Activated T-cell treated with anti-CD3 and anti-CD28 coated beads, Interleukin-2, amount 50 U/mL, for 48 hours (primary cell): Measurements from ENCODE around the gene TSPAN3.

Experiments used
- DNase-seq, 2 experiments: peaks; one replicate each; pipeline ENCODE4 v3.0.0-alpha.2; 2020

The TSPAN3 gene

DNA sequence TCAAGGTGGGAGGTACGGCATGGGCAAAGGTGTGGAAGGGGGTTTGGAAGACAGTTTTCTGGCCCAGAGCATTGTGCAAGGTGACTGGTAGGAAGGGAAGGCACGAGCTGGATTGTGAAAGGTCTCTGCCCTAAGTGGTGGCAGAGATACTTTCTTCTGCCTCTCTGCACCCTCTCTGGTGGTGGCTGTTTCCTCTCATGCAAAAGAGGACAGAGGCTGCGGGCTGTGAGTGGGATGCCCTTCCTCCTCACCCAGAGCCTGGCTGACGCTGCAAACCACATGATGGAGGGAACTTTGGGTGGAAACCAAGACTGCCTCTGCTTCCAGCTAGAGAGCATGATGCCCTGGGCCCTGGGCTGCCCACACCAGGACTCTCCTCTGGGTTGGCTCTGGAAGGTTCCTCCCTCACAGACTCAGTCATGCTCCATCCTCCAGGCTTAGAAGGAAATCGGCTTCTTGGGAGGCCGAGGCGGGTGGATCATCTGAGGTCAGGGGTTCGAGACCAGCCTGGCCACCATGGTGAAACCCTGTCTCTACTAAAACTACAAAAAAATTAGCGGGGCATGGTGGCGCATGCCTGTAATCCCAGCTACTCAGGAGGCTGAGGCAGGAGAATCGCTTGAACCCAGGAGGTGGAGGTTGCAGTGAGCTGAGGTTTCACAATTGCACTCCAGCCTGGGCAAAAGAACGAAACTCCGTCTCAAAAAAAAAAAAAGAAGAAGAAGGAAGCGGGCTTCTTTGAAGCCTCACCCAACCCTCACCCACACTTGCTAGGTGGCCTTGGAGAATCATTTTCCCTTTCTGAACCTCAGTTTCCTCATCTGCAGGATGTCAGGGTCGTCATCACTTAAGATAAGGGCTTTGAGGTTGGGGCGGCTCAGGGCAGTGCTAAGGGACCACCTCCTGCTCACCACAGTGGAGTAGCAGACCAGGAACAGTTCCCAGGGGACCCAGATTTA is 67.7 kb downstream of the TSPAN3 start:
- peak; percentile 83 to 86 for DNase-seq

DNA sequence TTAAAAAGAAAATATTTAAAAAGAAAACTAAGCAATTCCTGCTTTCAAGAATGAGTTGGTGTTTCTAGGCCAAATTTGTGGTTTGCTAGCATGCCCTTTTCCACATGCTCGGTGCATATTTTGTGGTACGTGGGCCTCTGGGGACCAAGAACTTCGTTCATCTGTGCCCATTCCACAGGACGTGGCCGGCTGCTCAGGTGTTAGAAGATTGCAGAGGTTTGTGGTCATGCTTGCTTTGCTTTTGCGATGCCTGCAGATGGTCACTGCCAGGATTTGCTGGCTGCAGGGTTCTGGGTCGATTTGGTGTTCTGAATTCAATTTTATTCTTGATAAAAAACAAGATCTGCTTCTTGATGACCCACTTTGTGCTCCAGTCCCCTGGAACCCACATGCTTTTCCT is 68.5 kb downstream of the TSPAN3 start:
- DNase-seq, result peak in 1 of 2 experiments; percentile 37

- DNase-seq, result no peak
These were observed 68.9 kb downstream of the TSPAN3 start for GRCh38 chr15:77001966-77002365.

DNA sequence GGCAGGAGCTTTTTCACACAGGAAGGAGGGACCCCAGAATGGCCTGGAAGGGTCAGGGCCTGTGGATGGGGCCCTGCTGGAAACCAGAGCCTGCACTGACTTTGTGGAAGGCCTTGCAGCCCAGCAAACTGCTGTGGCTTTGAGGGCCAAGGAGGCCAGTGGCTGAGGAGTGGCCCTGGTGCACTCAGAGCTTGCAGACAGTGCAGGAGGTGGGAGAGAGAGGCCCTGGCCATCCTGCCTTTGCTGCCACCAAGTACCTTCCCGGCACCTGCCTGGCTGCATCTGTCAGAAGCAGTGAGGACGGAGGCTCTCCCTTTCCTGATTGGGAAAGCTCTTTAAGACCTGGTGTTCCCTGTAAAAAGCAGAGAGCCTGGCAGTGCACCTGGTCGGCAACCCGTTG is 69.6 kb downstream of the TSPAN3 start:
- DNase-seq, result no peak

GRCh38 chr15:76999996-77000395 is 70.9 kb downstream of the TSPAN3 start:
- DNase-seq, result peak in 1 of 2 experiments; percentile 44

GRCh38 chr15:76998663-76999285 is 72.1 kb downstream of the TSPAN3 start:
- DNase-seq, result no peak

- DNase-seq, result peak; percentile 79 to 84
These were observed 74.1 kb downstream of the TSPAN3 start for GRCh38 chr15:76996526-76997401.

- DNase-seq, result peak; percentile 31 to 37
These were observed 74.8 kb downstream of the TSPAN3 start for GRCh38 chr15:76996076-76996525.

GRCh38 chr15:76994971-76995945 is 75.7 kb downstream of the TSPAN3 start, which contains the start of gene PSTPIP1:
Gene PSTPIP1, plus strand, starts transcription at chr15:76995126. Its CDS starts 448 bp downstream, at chr15:76995574.
- DNase-seq, result peak; percentile 77 to 83

DNA sequence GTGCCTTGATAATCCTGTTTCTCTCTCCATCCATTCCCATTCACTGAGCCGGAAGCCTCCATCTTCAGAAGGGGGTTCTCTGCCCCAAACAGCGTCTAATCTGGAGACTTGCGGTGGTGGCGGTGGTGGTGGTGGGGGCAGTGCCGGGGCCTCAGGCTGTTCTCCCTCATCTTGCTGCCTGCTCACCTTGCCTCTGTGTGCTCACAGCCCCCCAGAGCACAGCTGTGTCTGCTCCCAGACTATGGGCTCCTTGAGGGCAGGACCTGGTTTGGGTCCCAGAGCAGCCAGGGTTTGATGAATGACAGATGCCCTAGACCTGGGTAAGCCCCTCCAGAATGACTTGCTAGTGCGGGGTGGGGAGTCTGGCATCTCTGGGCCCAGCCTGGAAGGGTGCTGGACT is 76.4 kb downstream of the TSPAN3 start:
- no peak for DNase-seq

DNA sequence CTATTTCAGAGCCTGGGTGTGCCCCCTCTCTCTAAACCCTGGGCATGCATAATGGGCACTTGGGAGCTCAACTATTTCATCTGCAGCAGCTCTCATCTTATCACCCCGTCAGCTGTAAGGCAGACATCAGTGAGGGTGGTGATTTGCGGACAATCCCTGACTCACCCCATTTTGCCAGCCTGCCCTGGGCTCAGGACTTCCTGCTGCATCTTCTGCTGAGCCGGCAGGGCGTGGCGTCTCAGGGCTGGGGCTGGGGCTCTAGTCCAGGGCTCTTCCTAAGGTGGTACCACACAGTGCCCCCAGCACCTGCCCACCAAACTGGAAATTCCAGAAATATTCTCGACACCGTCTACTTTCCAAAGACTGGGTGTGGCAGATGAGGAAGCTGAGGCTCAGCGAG is 76.9 kb downstream of the TSPAN3 start:
- DNase-seq, result peak; percentile 75 to 83

DNA sequence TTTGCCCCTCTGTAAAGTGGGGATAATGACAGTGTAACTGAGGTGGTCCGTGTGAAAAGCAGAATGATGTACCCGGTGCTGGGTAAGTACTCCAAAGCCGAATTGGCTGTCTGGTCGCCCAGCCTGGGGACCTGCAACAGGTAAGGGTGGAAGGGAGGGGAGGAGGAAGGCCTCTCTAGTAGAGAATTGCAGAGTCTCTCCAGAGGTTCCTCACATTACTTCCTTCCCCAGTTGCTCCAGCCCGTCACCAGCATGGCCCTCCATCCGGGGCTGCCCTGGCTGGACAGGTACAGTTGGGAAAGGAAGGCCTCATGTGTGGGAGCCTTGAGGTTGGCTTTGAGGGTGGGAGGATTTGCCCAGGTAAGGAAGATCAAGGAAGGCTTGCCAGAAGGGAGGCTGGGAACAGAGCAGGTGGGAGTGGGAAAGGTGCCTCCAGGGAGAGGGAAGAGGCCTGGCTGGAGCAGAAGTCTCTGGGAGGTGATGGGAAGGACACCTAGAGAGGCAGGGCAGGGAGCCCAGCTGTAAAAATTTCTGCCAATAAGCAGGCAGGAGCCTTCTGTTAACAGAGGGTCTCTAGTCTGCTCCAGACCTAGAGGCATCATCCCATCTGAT is 77.7 kb downstream of the TSPAN3 start:
- peak in 1 of 2 experiments; percentile 20 for DNase-seq

DNA sequence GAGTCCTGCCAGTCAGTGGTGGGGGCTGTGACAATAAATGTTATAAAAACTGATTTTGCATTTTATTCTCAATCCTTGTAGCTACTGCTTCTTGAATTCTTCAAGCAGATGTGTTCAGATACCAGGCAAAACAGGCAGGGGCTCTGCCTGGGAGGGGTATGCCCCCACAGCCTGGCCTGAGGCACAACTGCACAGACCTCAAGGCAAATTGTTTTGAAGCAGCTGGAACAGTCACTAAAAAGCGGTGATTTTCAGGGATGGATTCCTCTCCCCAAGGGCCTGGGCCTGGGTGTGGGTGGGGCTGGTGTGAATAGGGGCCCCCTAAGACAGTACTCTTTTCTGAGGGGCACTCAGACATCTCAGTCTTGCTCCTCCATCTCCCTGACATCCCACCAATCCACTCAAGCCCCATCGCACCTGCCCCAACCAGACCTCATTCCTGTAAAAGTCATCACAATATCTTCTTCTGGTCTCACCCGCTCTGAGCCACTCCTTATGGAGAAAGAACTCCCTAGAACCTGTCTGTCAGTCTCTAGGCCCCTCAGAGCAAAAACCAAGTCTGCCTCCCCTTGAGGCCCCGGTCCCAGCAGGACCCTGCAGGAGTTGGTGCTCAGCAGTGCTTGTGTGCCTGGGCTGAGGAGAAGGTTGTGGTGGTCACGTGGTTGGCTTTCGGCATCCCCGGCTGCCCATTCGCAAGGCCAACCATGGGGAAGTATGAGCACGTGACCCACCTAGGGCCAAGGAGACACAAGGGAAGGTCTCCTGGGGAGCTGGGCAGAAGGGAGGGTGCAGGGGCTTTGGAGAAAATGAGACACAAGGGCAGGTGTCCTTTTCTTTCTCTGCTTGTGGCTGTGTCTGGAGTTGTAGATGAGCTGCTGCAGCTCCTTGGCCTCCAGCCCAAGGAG is 78.9 kb downstream of the TSPAN3 start:
- peak; percentile 17 to 18 for DNase-seq
